HepG2 (cell line): ENCODE data around the gene DYNC2I2. TPM values are rescaled to one million over a fixed set of nuclear protein-coding genes. Genes with fewer than 3 reads are reported as not detected.

Experiments used
- AHR ChIP-seq: IDR thresholded peaks from 2 replicates; pipeline ENCODE4 v1.6.1; 2018; ENCODE audit warnings: missing genetic modification reagents, missing compliant biosample characterization
- CBX5 ChIP-seq: sonication (generic); formaldehyde crosslinking; IDR thresholded peaks from 2 replicates; pipeline ENCODE4 v1.4.0; 2020; ENCODE audit warnings: missing genetic modification reagents, borderline replicate concordance
- CHCHD3 ChIP-seq: sonication (generic); formaldehyde crosslinking; IDR thresholded peaks from 2 replicates; pipeline ENCODE4 v1.8.0; 2022; ENCODE audit warnings: mild to moderate bottlenecking, missing genetic modification reagents, moderate library complexity
- GTF2F1 ChIP-seq: fragments of 150-350 bp; IDR thresholded peaks from 2 replicates; pipeline ENCODE4 v1.6.1; 2014; ENCODE audit warnings: low read length
- HCFC1 ChIP-seq: fragments of 150-350 bp; IDR thresholded peaks from 2 replicates; pipeline ENCODE4 v1.6.1; 2014; ENCODE audit warnings: low read depth, low read length
- MBNL3 ChIP-seq: fragments of 250-450 bp; sonication (Bioruptor Pico); conservative IDR thresholded peaks from 2 replicates; pipeline ENCODE4 v1.8.0; 2022; ENCODE audit warnings: mild to moderate bottlenecking, inconsistent platforms
- MYC ChIP-seq: sonication (generic); formaldehyde crosslinking; IDR thresholded peaks from 2 replicates; pipeline ENCODE4 v1.9.0; 2021; ENCODE audit warnings: missing genetic modification reagents, borderline replicate concordance
- NFATC3 ChIP-seq: sonication (generic); formaldehyde crosslinking; IDR thresholded peaks from 2 replicates; pipeline ENCODE4 v1.5.1; 2020; ENCODE audit warnings: mild to moderate bottlenecking, missing genetic modification reagents
- NR2C2 ChIP-seq: sonication (generic); formaldehyde crosslinking; IDR thresholded peaks from 2 replicates; pipeline ENCODE4 v1.4.0; 2020; ENCODE audit warnings: missing genetic modification reagents, mild to moderate bottlenecking, moderate library complexity, borderline replicate concordance
- PAF1 ChIP-seq: IDR thresholded peaks from 2 replicates; pipeline ENCODE4 v1.6.1; 2016; ENCODE audit warnings: missing genetic modification reagents, missing compliant biosample characterization
- PCBP2 ChIP-seq: fragments of 200-400 bp; formaldehyde crosslinking; optimal IDR thresholded peaks from 2 replicates; pipeline ENCODE3; 2018; ENCODE audit warnings: low read length, low read depth; ENCODE audit not compliant: poor library complexity, severe bottlenecking
- RERE ChIP-seq: IDR thresholded peaks from 2 replicates; pipeline ENCODE4 v1.6.1; 2016; ENCODE audit warnings: low read depth, missing genetic modification reagents, missing compliant biosample characterization
- UBTF ChIP-seq: sonication (generic); formaldehyde crosslinking; IDR thresholded peaks from 2 replicates; pipeline ENCODE4 v1.4.0; 2020; ENCODE audit warnings: mild to moderate bottlenecking, missing genetic modification reagents
- ZNF709 ChIP-seq: sonication (generic); formaldehyde crosslinking; IDR thresholded peaks from 2 replicates; pipeline ENCODE4 v1.5.0; 2020; ENCODE audit warnings: mild to moderate bottlenecking, missing genetic modification reagents
- ZNF772 ChIP-seq: sonication (generic); formaldehyde crosslinking; IDR thresholded peaks from 2 replicates; pipeline ENCODE4 v1.5.0; 2020; ENCODE audit warnings: mild to moderate bottlenecking, missing genetic modification reagents
- ZNF841 ChIP-seq: sonication (generic); formaldehyde crosslinking; IDR thresholded peaks from 2 replicates; pipeline ENCODE4 v1.8.1; 2023; ENCODE audit warnings: missing genetic modification reagents, borderline replicate concordance
- polyA plus RNA-seq, 8 experiments: library from polyadenylated mRNA; depleted of rRNA in 3 of 8; stranded (reverse) in 7 of 8; unstranded in 1 of 8; fragments of >200 nt; fragmentation: Illumina TruSeq in 4 of 8; extraction: Trizol in 4 of 8; gene quantifications; 2 replicates each; pipeline versions ENCODE4 v1.2.1 to v1.2.3, GENCODE V29; 2011 to 2016; ENCODE audit warnings: low read depth in 4 of 8, missing spikeins in 1 of 8, mixed read lengths in 1 of 8; ENCODE audit not compliant: insufficient read depth in 1 of 8
- total RNA-seq, 5 experiments: library from RNA; depleted of rRNA; stranded (reverse); fragments of >200 nt; fragmentation: Illumina TruSeq; extraction: Trizol; gene quantifications; 2 replicates each; pipeline ENCODE4 v1.2.3, GENCODE V29; 2016; ENCODE audit warnings: low read depth in 1 of 5

DYNC2I2 gene
- total and polyA plus RNA-seq, 2 of the 13 experiments (the other 11 are each of a cell fraction or from before 2014, with no cell fraction given): 13.7 to 40.2 TPM

DNA sequence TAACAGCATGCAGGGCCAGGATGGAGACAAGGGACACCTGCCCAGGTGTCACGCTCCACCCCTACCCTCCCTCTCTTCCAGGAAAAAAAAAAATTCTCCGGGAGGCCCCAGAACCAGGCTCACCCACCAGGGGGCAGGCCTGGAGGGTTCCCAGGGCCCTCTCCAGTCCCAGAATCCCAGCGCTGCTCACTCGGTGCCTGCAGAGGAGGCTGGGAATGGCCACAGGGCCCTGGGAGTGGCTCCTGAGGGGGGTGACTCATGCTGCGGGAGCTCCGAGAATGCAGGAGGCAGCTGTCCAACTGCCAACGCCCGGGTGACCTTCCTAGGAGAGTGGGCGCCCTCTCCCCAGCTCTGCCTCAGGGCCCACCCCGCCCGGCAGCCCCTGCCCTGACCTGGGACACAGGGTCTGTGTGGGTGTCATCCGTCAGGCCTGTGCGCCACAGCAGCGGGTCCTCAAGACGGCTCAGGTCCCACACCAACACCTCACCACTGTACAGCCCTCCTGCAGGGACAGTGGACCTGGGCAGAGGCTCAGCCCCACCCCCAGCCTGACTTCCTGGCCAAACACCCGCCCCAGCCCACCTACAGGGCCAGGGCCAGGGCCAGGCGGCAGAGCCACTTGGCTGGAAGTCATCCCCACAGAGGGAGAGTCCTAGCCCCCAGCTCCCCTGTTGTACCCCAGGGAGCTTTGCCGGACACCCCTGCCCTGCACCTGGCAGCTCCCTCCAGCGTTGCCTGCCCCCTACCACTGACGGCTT is 21.2 kb downstream of the DYNC2I2 start (continued):
- TF ChIP-seq MBNL3 (CRISPR knock-in tag) (no peak), CHCHD3 (no peak), ZNF772 (CRISPR knock-in tag) (no peak), UBTF (CRISPR knock-in tag) (peak; percentile 50; the same call in 1 of the 2 replicates), PAF1 (no peak), AHR (CRISPR knock-in tag) (peak; percentile 76; the same call in 1 of the 2 replicates), NR2C2 (no peak), NFATC3 (CRISPR knock-in tag) (no peak), ZNF841 (no peak), CBX5 (0 out of 2 replicates have a peak, but pooled peaks have one; percentile 10), MYC (CRISPR knock-in tag) (peak; percentile 10; the same call in 1 of the 2 replicates), PCBP2 (no peak), HCFC1 (no peak), ZNF709 (no peak), GTF2F1 (no peak), RERE (CRISPR knock-in tag) (peak; percentile 38; the same call in 1 of the 2 replicates)
